Peyer's patch (tissue), 4 donors: ENCODE results near the gene FHOD3. TPM values are rescaled to one million over a fixed set of nuclear protein-coding genes. Genes with fewer than 3 reads are reported as not detected.

Experiments
- DNase-seq, 3 donors: peaks; one replicate each; pipeline ENCODE4 v3.0.0-alpha.2; 2017 to 2019
- H3K27ac ChIP-seq, 4 donors: fragments of 200-600 bp; sonication (generic); one replicate each; pipeline ENCODE4 v1.5.1; 2016 to 2019
- H3K27me3 ChIP-seq, 2 donors: fragments of 200-600 bp; sonication (generic); one replicate each; pipeline ENCODE4 v1.5.1; 2019
- H3K36me3 ChIP-seq, 3 donors: fragments of 200-600 bp; sonication (generic); one replicate each; pipeline ENCODE4 v1.5.1; 2016 to 2019
- H3K4me1 ChIP-seq, 4 donors: fragments of 200-600 bp; sonication (generic); one replicate each; pipeline ENCODE4 v1.5.1; 2016 to 2019
- H3K4me3 ChIP-seq, 4 donors: fragments of 200-600 bp; sonication (generic); 1 replicate in 3 of 4; 2 replicates in 1 of 4; pipeline ENCODE4 v1.5.1; 2016 to 2019; ENCODE audit warnings: mild to moderate bottlenecking in 1 of 4
- H3K9me3 ChIP-seq, 4 donors: fragments of 200-600 bp; sonication (generic); one replicate each; pipeline ENCODE4 v1.5.1; 2016 to 2019; ENCODE audit warnings: mild to moderate bottlenecking in 1 of 4
- POLR2A ChIP-seq, 2 donors: fragments of 450-650 bp; IDR thresholded peaks; one replicate each; pipeline ENCODE4 v1.5.1; 2017; ENCODE audit warnings: antibody characterized with exemption in 2 of 2, mild to moderate bottlenecking in 2 of 2, moderate library complexity in 2 of 2
- total RNA-seq, 4 donors: library from RNA; depleted of rRNA; stranded (reverse); fragments of >200 nt; gene quantifications; one replicate each; pipeline ENCODE4 v1.1.0, GENCODE V29; 2016
- TF ChIP-seq, protein P1 (sequence below), 6 experiments: fragments of 450-650 bp in 4 of 6; fragments of 200-600 bp in 2 of 6; sonication (generic) in 1 of 6; IDR thresholded peaks; one replicate each; pipeline ENCODE4 v1.5.1; 2017 to 2019; ENCODE audit warnings: antibody characterized with exemption in 6 of 6, mild to moderate bottlenecking in 3 of 6, moderate library complexity in 1 of 6

Gene FHOD3
- total RNA-seq, 4 donors from 2014 or later: 0.53 to 10.7 (median 4.6) TPM

DNA sequence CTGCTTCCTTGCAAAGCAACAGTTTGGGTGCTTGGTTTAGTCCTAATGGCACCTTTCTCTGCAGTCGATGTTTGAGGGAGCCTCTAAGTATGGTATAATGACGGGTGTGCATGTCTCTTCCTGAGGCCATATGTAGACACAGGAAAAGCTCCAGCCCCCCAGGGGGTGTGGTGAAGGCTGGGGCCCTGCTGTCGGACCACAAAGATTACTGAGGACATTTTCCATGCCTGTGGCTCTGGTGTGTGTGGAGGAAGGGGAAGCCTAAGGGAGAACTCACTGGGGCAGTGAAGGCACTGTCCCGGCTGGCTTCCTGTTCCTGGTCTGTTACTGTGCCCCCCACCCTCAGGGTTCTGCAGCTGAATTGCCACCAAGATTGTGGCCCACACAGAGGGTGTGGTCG is 187.1 kb downstream of the FHOD3 start:
- TF ChIP-seq, protein P1, sequence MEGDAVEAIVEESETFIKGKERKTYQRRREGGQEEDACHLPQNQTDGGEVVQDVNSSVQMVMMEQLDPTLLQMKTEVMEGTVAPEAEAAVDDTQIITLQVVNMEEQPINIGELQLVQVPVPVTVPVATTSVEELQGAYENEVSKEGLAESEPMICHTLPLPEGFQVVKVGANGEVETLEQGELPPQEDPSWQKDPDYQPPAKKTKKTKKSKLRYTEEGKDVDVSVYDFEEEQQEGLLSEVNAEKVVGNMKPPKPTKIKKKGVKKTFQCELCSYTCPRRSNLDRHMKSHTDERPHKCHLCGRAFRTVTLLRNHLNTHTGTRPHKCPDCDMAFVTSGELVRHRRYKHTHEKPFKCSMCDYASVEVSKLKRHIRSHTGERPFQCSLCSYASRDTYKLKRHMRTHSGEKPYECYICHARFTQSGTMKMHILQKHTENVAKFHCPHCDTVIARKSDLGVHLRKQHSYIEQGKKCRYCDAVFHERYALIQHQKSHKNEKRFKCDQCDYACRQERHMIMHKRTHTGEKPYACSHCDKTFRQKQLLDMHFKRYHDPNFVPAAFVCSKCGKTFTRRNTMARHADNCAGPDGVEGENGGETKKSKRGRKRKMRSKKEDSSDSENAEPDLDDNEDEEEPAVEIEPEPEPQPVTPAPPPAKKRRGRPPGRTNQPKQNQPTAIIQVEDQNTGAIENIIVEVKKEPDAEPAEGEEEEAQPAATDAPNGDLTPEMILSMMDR (IDR thresholded peaks at IDR 0.05): no peak
- no peak for TF ChIP-seq POLR2A (IDR thresholded peaks at IDR 0.05)

DNA sequence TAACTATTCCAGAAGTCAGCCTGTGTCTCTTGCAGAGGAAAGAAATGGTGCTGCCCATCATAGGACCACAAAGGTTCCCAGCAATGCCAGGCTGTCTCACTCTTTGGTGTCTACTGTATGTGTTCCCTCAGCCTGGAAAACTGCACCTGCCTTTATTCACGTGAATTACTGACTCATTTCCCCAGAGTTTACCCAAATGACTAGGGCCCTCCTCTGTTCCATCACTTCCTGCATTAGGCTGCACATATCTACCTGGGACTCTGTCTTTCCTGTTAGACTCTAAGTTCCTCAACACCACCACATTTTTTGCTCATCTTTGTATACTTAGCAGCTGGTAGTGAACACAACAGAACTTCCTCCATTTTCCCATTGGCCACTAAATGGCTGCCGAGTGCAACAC is 188.3 kb downstream of the FHOD3 start:
- DNase-seq: no peak
- H3K27me3 ChIP-seq: no peaks in the 10 kb centered on the region
- H3K27ac ChIP-seq: no peak overlapping the region
- H3K36me3 ChIP-seq: no peaks in the 10 kb centered on the region
- H3K4me3 ChIP-seq: no peak overlapping the region
- no peaks in the 10 kb centered on the region for H3K4me1 ChIP-seq
- no peak for TF ChIP-seq POLR2A (IDR thresholded peaks at IDR 0.05)
- no peaks in the 10 kb centered on the region for H3K9me3 ChIP-seq

More for the DNA sequence above, 187.1 kb downstream of the FHOD3 start:
- H3K27me3 ChIP-seq: no peaks in the 10 kb centered on the region
- DNase-seq: no peak
- no peaks in the 10 kb centered on the region for H3K36me3 ChIP-seq
- H3K4me1 ChIP-seq: no peaks in the 10 kb centered on the region
- no peak overlapping the region for H3K4me3 ChIP-seq
- no peaks in the 10 kb centered on the region for H3K9me3 ChIP-seq
- no peak overlapping the region for H3K27ac ChIP-seq

DNA sequence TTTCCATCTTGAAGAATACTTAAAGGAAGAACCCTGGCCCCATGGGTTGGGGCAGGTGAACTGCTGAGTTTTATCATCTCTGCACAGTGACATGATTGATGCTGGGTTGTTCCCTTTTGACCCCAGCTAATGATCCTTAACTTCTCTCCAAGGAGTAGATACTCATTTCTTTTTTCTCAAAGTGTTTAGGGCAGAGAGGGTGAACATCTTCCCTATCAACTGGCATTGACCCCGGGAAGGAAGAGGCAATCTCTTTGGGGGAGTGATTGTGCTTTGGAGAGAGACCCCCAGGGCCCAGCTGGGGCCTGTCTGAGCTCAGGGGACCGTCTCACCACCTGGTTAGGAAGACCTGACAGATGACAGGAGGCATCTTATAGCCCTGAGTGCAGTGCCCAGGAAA is 190.6 kb downstream of the FHOD3 start:
- no peak for DNase-seq

DNA sequence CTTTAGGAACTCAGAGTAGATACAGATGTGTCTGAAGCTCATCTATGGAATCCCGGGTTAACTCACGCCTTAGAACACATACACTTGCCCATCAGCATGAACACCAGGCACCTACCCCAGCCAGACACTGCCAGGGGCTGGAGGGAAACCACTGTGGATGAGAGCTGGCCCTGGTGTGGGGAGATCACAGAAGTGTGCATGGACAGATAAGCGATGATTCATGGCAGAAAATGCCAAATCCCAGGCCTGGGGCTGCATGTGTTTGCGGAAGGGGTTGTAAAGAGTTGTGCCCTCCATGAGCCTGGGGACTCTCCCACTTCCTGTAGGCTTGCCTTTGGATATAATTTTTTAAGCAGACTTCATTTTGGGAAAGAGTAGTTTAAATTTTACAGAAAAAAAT is 193.4 kb downstream of the FHOD3 start:
- no peaks in the 10 kb centered on the region for H3K4me1 ChIP-seq
- no peak overlapping the region for H3K4me3 ChIP-seq
- no peak for DNase-seq
- H3K9me3 ChIP-seq: no peaks in the 10 kb centered on the region
- no peak overlapping the region for H3K27ac ChIP-seq
- no peaks in the 10 kb centered on the region for H3K27me3 ChIP-seq
- no peak for TF ChIP-seq POLR2A (IDR thresholded peaks at IDR 0.05)
- TF ChIP-seq, protein P1 (IDR thresholded peaks at IDR 0.05): no peak
- no peaks in the 10 kb centered on the region for H3K36me3 ChIP-seq

More for the DNA sequence above, 190.6 kb downstream of the FHOD3 start:
- TF ChIP-seq, protein P1 (IDR thresholded peaks at IDR 0.05): no peak
- TF ChIP-seq POLR2A (IDR thresholded peaks at IDR 0.05): no peak
- no peaks in the 10 kb centered on the region for H3K27me3 ChIP-seq
- H3K4me1 ChIP-seq: no peaks in the 10 kb centered on the region
- H3K9me3 ChIP-seq: no peaks in the 10 kb centered on the region
- H3K27ac ChIP-seq: no peak overlapping the region
- no peak overlapping the region for H3K4me3 ChIP-seq
- H3K36me3 ChIP-seq: no peaks in the 10 kb centered on the region

DNA sequence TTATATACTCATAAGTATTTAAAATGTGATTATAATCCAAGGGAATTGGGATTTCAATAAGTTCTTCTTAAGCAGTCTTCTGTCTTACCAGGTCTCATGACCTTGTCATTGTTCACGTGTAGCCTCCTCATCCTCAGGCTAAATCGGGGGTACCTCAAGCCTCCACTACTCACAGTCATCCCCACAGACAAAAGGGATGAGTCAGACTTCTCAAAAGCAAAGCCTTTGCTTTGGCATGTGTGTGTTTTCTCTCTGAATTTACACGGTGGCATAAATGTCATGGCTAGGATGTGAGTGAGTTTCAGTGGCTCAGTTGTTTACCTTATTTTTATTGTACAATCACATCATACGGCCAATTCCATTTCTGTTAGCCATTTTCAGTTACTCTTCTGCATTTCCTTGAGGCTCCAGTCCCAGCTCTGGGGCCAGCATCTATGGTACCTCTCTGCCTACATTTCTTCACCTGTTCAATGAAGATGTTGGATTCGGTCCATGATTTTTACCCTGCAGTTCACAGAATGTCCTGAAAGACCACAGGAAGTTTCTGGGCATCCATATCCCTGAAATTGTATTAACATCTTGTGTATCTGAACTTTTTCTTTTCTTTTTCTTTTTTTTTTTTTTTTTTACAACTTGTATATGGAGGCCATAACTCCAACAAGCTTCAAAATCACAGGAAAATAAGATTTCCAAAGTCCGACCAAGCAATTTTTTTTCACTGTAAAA is 195.3 kb downstream of the FHOD3 start:
- Histone ChIP-seq H3K4me1 (no peaks in the 10 kb centered on the region), H3K36me3 (no peaks in the 10 kb centered on the region), H3K9me3 (no peaks in the 10 kb centered on the region), H3K4me3 (no peak overlapping the region), H3K27me3 (no peaks in the 10 kb centered on the region), H3K27ac (no peak overlapping the region)
- TF ChIP-seq, protein P1 (IDR thresholded peaks at IDR 0.05): no peak
- no peak for DNase-seq

DNA sequence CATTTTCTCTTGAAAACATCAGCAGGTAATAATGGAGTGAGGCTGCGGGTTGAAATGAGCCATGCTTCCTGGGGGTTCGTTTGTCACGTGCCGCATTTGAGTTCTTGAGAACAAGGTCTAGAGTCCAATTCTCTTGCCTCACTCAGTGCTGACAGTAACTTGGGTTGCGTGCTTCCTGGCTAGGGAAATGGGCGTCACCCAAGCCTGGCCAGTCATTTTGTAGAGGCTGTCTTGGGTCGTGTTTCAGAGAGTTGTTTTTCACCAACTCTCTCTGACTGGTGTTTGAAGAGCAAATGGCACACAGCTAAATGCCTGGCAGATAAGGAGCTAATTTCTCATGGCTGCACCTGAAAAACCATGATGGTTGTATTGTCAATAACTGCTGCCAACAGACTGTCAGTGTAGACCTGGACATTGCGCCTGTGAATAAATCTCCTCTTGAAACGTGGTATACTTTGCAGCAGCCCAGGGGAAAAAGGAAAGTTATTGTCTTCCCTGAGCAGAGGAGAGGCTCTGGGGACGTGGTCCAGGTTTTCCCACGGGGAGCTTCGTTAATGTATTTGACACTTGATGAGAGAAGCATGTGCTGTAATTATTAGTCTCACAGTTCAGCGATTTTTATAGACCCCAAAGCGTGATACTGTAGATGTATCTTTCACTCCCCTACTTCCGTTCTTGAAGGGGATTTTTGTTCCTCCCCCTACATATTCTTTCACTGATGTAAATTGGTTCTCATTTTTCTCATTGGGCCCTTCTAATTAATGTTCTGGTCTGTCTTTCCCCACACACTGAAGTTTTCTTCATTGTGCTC is 196.0 kb downstream of the FHOD3 start:
- Histone ChIP-seq H3K27me3 (no peaks in the 10 kb centered on the region), H3K4me1 (no peaks in the 10 kb centered on the region), H3K4me3 (no peak overlapping the region), H3K9me3 (no peaks in the 10 kb centered on the region), H3K36me3 (no peaks in the 10 kb centered on the region), H3K27ac (no peak overlapping the region)
- TF ChIP-seq, protein P1 (IDR thresholded peaks at IDR 0.05): no peak
- no peak for TF ChIP-seq POLR2A (IDR thresholded peaks at IDR 0.05)
- DNase-seq: peak in 1 of 3 donors; percentile 64
